ENCODE results near the gene TFAP2A.
A peak's percentile ranks its signal among the peaks of the same experiment; 100 is the strongest.

The TFAP2A gene

GRCh38 chr6:10382728-10383330 lies 32.0 kb downstream of the TFAP2A start:
- DNase-seq (ENCODE audit: low spot score): no peak

GRCh38 chr6:10382322-10382721 lies 32.6 kb downstream of the TFAP2A start:
- no peak for DNase-seq (ENCODE audit: low spot score)

- DNase-seq (ENCODE audit: low spot score): no peak
These were observed 33.1 kb downstream of the TFAP2A start for GRCh38 chr6:10381830-10382208.

GRCh38 chr6:10381133-10381829 lies 33.6 kb downstream of the TFAP2A start:
- DNase-seq (ENCODE audit: low spot score): peak; percentile 28

GRCh38 chr6:10375391-10375969 lies 39.4 kb downstream of the TFAP2A start:
- DNase-seq (ENCODE audit: low spot score): peak; percentile 47

- peak; percentile 56 for DNase-seq (ENCODE audit: low spot score)
These were observed 41.1 kb downstream of the TFAP2A start for GRCh38 chr6:10373642-10374359.

- DNase-seq (ENCODE audit: low spot score): no peak
These were observed 45.0 kb downstream of the TFAP2A start for GRCh38 chr6:10369896-10370295.

- no peak for DNase-seq (ENCODE audit: low spot score)
These were observed 46.0 kb downstream of the TFAP2A start for GRCh38 chr6:10368861-10369260.

GRCh38 chr6:10363911-10364310 lies 51.0 kb downstream of the TFAP2A start:
- DNase-seq (ENCODE audit: low spot score): no peak

GRCh38 chr6:10362300-10362699 lies 52.6 kb downstream of the TFAP2A start:
- no peak for DNase-seq (ENCODE audit: low spot score)

- no peak for DNase-seq (ENCODE audit: low spot score)
These were observed 53.4 kb downstream of the TFAP2A start for GRCh38 chr6:10361428-10361827.

GRCh38 chr6:10359581-10359980 lies 55.3 kb downstream of the TFAP2A start:
- no peak for DNase-seq (ENCODE audit: low spot score)

GRCh38 chr6:10355115-10355702 lies 59.7 kb downstream of the TFAP2A start:
- no peak for DNase-seq (ENCODE audit: low spot score)

- peak; percentile 32 for DNase-seq (ENCODE audit: low spot score)
These were observed 63.1 kb downstream of the TFAP2A start for GRCh38 chr6:10351791-10352190.

GRCh38 chr6:10350720-10351119 lies 64.2 kb downstream of the TFAP2A start:
- no peak for DNase-seq (ENCODE audit: low spot score)

GRCh38 chr6:10347561-10348327 lies 67.1 kb downstream of the TFAP2A start:
- DNase-seq (ENCODE audit: low spot score): peak; percentile 55

Data from AG20443 (cell line).